Glomerular visceral epithelial cell (primary cell): Measurements from ENCODE around the gene PDGFRB.
"Not testable (repeated sequence)": the region's sequence is repeated elsewhere in the genome, so short reads cannot be mapped to it uniquely, and the experiment has no call there.

Experiments used
- DNase-seq: peaks from one replicate; pipeline ENCODE4 v3.0.0-alpha.2; 2016; ENCODE audit errors: extremely low spot score

Gene PDGFRB

DNA sequence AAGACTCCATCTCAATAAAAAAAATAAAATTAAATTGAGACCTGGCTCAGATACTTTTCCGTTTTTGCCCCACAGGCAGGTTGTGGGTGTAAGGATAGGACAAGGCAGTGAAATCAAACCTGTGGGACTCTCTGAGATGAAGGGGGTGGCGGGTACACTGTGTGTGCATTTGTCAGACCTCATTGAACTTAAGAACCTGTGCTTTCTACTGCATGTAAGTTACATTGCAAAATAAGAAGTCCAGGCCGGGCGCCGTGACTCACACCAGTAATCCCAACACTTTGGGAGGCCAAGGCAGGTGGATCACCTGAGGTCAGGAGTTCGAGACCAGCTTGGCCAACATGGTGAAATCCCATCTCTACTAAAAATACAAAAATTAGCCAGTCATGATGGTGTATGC lies 70.9 kb downstream of the PDGFRB start:
- DNase-seq: not testable (repeated sequence)

DNA sequence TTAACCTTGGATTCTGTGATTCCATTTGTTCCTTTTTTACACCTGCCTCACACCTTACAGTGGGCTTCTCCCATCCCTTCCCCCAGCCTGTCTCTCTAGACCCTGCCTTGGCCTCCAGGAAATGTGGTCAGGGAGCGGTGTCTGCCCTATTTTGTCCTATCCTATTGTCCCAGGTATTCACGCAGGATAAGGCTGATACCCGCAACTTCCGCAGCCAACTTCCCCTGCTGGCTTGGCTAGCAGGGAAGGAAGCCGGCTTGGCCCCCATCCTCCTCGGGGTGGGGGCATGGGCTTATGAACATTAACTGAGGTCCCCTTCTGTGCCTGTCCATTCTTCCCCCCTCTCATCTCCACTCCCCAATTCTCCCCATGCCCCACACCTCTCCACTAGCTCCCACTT lies 72.8 kb downstream of the PDGFRB start:
- no peak for DNase-seq

DNA sequence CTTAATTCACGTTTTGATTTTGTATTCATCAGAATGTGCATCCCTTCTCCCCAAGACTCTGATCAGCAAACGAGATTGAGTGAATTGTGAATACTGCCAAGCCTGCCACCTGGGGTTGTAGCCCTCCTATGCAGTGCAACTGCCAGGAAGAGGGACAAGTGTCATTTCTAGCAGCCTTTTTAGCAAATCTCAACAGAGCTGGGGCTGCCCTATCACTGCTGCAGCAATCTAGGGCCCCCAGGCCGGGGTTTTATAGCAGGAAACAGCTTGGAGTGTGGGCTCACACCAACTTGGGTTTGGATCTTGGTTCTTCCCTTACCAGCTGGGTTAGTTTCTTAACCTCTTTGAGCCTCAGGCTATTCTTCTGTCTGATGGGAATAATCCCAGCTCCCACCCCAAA lies 73.3 kb downstream of the PDGFRB start:
- no peak for DNase-seq

DNA sequence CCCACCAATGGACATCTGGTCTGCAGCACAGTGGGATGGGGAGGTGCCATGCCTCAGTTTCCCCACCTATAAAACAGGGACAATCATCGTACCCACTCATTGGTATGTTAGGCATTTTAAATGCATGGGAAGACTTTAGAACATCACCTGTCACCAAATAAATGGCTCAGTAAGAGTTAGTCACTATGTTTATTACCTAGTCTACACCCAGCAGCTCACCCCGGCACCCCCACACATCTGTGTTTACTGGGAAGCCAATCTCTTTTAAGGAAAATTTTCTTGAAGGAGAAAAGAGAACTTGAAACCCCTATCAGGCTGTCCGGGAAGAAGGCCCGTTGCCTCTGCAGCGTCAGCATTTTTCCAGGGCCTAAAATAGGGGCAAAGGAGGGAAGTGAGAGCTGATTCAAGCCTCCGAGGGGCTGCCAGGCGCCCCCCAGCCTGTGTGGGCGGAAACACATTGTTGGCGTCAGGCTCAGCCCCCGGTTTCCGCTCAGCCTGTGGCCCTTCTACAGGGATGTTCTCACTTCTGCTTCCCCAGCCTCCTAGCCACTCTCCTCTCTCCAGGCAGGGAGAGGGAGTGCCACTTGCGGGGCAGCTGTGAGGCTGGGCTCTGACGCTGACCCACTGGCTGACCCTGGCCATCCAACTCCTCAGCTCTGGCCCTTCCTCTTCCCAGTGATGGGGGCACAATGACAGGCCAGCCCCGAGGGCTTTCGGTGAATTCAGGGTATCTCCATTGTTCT lies 73.9 kb downstream of the PDGFRB start:
- no peak for DNase-seq

DNA sequence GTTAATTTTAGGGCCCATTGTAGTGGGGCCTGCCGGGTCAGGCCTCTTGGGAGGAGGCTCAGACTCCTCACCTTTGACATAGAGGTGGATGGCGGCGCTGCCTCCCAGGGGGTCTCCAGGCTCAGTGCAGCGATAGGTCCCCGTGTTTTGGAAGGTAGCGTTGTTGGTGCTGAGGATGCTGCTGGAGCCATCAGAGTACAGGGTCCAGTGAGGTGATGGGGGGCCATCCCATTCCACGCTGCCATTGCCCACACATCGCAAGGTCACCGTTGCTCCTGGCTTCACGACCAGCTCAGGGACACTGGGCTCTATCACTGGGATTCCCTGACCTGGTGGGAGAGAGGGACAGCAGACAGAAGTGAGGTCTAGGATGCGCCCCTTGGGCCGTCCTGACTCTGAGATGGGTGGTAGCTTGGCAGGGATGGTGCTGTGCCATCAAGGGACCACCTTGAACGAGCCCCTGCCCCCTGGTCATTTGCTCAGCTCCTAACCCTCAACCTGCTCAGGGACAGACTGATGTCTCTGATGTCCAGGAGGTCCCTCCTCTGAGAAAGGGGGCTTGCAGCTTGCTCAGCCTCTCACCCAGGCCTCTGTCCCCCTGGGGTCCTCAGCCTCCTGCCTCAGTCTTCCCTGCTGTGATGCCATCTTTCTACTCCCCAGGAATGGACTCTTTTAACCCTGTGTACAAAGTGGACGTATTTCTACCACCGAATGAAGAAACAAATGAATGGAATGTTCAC lies 74.8 kb downstream of the PDGFRB start:
- no peak for DNase-seq

DNA sequence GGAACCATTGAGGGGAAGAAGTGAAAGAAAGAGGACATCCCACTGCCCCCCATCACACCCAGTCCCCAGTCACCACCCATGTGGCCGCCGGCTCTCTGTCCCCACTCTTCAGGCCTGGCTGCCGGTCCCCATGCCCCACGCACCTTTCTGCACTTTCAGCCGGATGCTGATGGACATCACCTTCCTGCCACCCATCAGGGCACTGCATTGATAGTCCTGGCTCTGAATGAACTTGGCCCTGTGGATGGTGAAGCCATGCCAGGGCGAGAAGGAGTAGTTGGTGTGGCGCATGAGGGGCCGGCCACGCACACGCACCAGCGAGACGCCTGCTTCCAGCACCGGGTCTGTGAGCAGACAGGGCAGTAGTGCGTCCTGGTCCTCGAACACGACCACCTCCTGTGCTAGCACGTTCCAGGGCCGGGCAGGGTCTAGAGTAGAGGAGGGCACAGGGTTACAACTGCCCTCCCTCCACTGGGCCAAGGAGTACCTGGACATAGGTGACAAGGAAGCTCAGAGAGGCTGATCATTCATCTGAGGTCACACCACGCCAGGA lies 75.7 kb downstream of the PDGFRB start:
- no peak for DNase-seq

DNA sequence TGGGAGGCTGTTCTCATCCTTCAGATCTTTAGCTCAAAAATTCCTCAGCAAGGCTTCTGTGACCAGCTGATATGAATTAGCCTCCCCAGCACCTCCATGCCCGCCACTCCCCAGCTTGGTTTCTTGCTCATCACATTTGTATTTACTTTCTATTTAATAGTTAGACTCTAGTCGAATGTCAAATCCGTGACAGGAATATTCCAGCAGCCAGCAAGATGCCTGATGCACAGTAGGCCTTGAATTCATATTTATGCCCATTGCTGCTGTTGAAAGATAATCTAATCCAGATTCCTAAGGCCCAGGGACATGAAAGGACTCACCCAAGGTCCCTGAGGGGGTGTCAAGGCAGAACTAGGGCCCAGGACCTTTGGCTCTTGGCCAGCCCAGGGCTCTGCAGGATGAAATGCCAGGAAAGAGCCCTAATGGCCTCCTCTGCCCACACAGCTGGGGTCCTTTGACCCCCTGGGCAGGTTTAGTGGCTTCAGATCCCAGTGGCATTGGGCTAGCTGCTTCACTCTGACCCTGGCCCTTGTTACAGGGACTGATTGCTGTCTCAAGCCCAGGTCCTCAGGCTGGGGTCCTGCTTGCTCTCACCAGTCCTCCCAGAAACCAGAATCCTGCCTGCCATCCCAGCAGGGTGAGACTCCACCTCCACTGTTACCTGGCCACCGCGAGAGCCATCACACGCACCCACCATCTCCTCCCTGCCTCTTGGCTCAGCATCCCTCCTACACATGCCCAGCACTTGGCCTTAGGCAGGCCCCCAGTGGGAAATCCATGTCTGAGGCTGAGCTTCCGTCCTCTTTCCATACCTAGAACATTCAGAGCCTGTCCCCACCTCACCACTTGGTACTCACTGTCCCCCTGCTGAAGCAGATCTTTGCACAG lies 76.6 kb downstream of the PDGFRB start:
- DNase-seq: no peak

DNA sequence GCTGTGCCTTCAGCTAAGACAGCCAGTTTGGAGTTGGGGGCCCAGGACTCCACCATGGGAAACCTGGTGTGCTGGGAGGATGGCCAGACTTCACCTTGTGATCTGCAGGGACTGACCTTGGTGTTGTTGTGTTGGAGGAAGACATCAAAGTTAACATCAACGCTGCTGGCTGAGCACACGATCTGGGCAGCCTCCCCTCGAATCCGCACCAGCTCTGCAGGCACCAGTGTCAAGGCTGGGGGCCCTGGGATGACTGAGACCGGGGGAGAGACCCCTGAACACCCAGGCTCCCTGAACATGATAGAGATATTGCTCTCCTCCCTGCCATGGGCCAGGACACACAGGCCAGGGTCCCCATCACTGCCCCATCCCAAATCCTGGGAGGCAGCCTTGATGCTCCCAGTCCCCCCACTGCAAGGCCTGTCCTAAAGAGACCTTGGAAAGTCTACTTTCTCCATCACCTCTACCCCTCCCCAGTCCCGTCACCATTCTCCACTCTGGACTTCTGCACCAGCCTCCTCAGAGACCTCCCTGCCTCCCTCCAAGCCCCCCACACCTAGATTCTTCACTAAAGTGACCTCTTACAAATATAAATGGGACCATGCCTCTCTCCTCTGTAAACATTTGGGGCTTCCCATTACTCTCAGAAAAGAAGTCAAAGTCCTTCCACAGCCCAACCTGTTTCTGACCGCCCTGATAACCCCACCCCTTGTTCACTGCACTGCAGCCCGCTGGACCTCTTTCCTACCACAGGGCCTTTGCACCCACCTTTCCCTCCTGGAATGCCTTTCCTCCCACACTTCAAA lies 77.4 kb downstream of the PDGFRB start:
- no peak for DNase-seq

DNA sequence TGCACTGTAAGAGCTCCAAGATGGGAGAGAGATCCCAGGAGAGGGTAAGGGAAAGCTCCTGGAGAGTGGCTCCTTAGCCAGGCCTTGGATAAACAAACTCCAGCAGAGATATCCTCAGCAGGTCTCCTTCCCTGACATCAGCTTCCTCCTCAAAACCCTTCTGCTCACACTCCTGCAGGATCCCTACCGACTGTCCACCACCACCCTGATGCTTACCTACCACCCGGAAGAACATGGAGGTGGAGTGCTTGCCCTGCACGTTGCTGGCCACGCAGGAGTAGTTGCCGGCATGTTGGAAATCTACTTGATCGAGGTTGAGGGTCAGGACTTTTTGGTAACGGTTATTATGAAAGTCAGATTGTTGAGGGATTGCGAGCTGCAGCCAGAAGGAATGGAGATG lies 78.6 kb downstream of the PDGFRB start:
- no peak for DNase-seq

DNA sequence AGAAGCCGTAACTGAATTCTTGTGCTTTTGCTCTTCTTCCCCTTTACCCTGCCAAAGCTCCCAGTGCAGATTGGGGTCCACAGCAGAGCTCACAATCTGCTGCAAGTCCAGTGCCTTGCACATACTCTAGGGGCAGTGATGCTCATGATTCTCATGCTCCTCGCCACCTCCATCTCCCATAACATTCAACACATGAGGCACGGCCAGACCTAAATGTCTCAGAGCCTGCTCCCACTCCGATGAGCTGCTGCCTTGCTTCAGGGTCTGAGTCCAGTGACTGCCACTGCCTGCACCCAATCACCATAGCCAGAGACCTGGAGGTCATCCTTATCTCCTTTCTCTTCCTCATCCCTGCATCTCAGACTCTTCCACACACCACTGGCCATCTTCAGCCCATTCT lies 79.8 kb downstream of the PDGFRB start:
- no peak for DNase-seq

DNA sequence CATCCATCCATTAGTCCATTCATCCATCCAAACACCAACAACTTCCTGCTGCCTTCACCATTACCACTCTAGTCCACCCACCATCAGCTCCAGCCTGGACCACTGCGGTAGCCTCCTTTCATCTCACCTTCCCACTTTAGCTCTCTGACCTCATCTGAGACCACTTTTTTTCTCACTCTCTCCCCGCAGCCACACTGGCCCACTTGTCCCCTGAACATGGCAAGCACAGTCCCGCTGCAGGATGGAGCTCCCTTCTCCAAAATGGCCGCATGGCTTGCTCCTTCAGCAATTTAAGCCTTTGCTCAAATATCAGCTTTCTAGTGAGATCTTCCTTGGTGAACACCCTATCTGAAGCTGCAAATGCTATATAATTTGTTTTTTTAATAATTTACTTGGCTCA lies 80.4 kb downstream of the PDGFRB start:
- DNase-seq: no peak

DNA sequence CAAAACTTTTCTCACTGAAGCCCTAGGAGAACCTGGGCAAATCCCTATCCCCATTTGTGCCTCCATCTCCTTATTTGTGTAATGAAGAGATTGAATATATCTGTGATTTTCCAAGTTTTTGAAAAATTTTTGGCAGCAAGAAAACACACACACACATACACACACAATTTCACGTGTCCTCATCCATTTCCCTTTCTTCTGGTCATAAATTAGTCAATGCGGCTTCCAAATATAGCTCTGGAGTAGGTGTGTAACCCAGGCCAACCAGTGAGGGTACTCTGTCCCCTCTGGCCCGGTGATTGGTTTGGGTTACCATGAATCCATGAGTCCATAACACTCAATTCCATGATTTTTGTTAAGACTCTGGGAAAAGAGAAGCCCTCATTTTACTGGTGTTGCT lies 82.0 kb downstream of the PDGFRB start:
- DNase-seq: no peak

DNA sequence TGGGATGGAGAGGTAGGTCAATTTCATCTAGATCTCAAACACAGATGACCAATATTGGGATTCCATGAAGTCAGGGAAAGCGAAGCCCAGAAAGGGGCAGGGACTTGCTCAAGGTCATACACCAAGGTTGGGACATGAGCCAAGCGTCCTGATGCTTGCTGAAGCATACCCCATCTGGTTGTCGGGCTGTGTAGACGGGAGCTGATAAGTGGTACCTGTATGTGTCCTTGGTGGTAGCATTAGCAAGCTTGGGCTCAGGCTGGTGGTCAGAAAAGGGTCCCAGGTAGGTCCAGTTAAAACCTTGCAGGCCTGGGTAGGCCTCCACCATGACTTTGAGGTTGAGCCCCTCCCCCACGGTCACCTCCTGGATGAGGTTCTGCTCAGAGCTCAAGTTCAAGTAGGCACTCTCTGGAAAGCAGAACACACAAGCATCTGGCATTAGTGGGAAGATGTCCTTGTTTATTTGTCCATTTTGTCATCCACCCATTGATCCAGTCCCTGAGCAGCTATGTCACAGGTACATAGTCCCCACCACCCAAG lies 82.5 kb downstream of the PDGFRB start:
- DNase-seq: no peak

DNA sequence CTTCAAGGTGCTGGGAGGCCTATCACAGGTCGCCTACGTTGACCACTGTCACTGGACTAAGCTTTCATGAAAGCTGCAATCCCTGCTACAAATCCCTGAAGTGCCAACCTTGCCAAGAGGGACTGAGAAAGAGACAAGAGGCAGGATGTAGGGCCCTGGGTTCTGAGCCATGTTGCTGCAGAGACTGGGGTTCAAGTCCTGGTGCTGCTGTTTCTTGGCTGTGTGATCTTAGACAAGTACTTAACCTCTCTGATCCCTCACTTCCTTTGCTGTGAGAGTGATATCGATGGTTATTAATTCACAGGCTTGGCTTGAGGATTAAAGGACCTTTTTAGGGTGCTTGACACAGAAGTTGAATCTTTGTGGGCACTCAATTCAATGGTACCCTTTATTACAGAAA lies 84.8 kb downstream of the PDGFRB start:
- DNase-seq: no peak

DNA sequence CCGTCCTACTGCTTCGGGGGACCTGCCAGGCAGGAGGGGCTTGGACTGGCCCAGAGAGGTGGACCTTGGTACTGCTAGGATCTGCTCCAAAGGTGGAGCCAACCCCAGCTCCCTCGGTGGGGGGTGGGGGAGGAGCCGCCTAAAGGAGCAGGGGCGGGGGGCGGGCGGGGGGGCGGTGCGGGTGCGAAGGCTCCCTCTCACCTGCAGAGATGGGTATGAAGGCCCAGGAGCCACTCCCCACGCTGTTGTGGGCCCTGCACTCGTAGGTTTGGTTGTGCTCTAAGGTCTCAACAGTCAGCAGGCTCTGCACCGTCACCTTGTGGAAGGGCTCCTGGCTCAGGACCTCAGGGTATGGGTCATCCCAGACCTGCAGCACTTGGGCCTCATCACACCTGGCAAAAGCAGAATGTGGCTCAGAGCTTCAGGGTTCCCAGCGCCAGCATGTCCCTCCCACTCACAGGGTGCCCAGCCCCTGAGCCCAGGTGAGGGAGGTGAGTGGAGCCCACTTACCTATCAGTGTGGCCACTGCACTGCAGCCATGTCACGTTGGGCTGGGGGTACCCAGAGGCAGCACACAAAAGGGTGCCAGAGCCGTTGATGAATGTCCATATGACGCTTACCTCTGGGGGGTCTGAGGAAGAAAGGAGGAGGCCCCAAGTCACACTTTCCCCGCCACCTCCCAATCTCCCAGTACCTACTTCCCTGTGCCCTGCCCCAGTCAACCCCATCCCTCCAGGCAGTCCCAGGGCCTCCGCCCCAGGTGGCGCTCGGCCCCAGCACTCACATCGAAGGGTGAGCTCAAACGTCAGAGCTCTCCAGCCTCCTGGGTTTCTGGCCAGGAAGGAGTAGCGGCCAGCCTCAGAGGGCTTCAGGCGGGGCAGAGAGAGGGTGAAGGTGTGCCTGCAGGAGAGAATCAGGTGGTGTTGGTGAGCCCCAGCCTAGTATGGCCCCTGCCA lies 85.7 kb downstream of the PDGFRB start:
- no peak for DNase-seq

DNA sequence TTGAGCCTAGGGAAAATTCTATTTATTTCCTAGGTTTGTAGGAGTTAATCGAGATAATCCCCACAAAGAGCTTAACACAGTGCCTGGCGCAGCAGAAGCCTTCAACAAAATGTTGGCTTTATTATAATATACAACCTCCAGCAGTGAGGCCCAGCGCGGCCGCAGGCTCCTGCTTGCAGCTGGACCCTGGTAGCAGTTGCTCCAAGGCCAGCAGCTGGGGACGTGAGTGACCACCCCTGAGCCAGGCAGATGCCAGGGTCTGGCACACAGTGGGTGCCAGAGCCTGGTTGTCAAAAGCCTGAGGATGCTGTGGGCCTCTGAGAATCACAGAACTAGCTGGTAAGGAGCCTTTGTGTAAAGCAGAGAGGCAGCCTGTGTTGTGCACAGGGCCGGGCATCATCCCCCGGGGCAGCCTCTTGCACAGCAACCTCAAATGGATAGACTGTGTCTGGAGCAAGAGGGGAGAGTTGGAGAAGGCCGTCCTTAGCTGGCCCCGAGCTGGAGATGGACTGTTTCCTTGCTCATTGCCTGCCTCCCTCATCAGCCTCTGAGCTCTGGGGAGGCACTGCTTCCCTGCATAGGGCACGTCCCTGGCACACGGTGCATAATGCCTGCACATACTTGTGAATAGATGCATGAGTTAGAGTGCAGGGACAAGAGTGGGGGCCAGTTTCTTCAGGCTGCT lies 86.5 kb downstream of the PDGFRB start:
- no peak for DNase-seq

DNA sequence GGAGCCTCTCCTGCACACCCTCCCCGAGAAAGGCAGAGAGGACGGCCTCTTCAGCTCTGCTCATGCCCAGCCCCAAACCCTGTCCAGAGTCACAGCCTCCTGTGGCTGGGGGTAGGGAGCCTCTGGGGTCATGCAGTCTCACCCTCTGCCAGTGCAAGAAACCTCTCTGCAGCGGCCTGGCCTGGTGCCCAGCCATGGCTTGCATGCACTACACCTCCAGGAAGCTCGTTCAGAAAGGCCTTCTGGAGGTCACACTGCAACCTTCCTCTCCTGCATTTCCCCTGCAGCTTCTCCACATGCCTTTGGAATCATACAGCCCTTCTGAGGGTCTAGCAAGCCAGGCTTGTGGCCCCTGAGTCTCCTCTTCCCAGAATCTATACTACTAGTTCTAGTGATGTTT lies 87.2 kb downstream of the PDGFRB start:
- no peak for DNase-seq

DNA sequence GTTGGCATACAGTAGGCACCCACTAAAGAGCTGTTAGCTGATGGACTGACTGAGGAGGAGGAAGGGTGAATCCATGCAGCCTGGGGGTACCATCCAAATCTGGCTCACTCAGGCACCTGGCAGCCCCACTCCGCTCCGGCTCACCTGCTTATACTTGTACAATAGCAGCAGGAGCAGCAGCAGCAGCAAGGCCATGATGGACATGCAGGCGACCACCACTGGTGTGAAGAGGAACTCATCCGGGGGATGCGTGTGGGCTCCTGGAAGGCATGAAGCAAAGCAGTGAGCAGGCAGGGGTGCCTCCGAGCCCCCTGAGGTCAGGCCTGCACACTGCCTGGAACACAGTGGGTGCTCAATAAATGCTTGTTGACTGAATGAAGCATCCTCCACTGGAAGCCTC lies 87.6 kb downstream of the PDGFRB start:
- no peak for DNase-seq

DNA sequence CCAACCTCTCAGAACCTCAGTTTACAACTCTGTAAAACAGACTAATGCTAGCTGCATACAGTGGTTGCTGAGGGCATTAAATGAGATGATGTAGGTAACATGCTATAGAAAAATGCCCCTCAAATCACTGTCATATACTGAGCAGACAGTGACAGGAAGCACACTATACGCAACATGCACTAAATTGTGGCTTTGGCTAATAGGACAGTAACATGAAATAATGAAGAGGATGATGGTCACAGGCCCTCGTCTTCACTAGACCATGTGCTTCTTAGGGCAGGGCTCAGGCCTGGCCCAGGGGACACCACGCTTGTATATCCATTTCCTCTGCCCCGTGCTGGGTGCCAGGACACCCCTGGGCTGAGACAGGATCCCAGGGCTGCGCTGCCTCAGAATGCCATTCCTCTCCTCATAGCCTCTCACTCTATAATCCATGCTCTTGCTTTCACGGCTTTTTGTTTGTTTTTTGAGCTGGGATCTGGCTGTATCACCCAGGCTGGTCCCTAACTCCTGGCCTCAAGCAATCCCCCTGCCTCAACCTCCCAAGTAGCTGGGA lies 88.2 kb downstream of the PDGFRB start:
- no peak for DNase-seq
